Measurements from ENCODE around the gene ADPRS.

ADPRS gene

GRCh38 chr1:36119456-36119855 lies 30.8 kb downstream of the ADPRS start:
- TF ChIP-seq, protein P1, sequence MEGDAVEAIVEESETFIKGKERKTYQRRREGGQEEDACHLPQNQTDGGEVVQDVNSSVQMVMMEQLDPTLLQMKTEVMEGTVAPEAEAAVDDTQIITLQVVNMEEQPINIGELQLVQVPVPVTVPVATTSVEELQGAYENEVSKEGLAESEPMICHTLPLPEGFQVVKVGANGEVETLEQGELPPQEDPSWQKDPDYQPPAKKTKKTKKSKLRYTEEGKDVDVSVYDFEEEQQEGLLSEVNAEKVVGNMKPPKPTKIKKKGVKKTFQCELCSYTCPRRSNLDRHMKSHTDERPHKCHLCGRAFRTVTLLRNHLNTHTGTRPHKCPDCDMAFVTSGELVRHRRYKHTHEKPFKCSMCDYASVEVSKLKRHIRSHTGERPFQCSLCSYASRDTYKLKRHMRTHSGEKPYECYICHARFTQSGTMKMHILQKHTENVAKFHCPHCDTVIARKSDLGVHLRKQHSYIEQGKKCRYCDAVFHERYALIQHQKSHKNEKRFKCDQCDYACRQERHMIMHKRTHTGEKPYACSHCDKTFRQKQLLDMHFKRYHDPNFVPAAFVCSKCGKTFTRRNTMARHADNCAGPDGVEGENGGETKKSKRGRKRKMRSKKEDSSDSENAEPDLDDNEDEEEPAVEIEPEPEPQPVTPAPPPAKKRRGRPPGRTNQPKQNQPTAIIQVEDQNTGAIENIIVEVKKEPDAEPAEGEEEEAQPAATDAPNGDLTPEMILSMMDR (IDR thresholded peaks at IDR 0.05), result no peak

DNA sequence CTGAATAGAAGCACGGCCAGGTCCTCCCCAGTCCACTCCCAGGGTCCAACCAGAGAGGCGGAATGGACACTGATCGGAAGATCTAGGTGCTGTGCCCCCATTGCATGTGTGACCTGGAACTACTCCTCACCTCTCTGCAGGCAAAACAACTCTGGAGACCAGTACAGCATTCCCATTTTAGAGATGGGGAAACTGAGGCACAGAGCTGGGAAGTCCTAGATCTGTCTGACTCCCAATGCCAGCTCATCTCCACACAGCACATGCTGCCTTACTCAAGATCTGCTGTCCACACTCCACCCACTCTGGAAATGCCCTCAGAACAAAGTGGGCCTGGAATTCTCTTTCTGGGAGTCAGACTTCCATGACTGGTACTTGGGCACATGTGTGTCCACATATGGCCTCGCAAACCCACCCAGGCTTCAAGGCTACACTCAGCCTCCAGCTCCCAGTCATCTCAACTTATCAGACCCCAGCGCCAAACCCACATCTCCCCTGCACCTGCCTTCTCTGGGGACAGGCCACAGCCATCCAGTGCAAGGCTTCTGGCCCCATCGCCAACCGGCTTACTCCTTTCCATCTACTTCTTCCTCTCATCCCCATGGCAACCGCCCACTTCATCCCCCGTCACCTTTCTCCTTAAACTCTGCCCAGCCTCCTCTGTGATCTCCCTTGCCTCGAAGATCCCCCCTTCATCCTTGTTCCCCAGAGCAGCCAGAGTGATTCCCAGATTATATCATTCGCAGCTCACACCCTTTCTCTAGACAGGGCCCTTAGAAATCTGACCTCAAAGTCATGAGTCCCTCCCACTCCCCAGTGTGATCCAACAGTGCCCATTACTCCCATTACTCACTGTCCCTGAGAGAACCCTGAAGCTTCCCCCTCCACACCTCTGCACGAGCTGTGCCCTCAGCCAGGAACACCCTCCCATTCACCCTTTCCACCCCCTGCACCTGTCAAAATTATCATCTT lies 33.7 kb downstream of the ADPRS start:
- TF ChIP-seq, protein P1 (IDR thresholded peaks at IDR 0.05), result no peak

DNA sequence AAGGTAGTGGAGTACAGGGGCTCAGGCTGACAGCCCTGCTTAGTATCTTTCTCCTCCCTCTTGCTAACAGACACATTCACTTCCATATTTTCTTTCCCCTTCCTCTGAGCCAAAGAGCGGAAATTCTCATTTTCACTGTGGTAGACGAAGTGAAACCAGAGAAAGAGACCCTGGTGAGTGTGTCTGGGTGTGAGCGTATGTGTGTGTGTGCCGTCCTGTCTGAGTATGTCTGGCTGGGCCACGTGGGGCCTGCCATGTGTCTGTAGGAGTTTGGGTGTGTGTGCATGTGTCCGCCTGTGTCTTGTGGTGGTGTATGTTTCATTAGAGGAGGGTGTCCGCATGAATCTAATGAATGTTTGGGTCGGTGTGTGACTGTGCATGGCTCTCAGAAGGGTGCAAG lies 34.7 kb downstream of the ADPRS start:
- TF ChIP-seq, protein P1 (IDR thresholded peaks at IDR 0.05), result no peak

GRCh38 chr1:36124404-36125128 lies 35.9 kb downstream of the ADPRS start:
- TF ChIP-seq, protein P1 (IDR thresholded peaks at IDR 0.05), result no peak

GRCh38 chr1:36125129-36125991 lies 36.7 kb downstream of the ADPRS start, which contains the start of gene COL8A2:
Gene COL8A2, minus strand, starts transcription at chr1:36125222. Its CDS starts 24,980 bp downstream, at chr1:36100242.
- TF ChIP-seq, protein P1 (IDR thresholded peaks at IDR 0.05), result no peak

DNA sequence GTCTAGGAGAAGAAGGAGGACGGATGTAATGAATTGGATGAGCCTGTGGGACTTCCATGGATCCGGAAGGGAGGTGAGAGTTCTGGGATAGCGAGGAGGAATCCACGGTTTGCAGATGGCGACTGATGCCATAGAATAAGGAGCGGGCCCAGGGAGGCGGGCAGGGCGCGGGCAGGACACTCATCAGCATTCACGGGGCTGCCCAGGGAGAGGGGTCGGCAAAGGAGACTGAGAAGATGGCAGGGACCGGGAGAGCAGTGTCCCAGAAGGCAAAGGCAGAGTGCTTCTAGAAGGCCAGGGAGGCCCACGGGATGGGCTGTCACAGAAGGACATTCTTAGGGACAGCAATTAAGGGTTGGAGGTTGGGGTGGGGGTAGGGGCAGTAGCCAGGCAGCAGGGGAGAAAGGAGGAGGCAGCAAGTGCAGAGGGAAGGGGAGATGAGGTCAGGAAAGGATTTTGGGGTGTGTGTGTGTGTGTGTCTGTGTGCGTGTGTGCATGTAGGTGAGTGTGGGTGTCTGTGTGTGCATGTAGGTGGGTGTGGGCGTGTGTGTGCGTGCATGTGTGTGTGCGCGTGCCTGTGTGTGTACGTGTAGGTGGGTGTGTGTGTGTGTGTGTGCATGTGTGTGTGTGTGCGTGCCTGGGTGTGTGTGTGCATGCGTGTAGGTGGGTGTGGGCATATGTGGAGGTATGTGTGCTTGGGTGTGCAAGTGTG lies 37.5 kb downstream of the ADPRS start:
- TF ChIP-seq, protein P1 (IDR thresholded peaks at IDR 0.05), result no peak

Data from LNCAP (cell line).